Neutrophil (primary cell): ENCODE measurements around the gene CTCFL.

Experiments
- H3K27ac ChIP-seq: fragments of 200-600 bp; sonication (generic); 2 replicates; pipeline ENCODE4 v1.5.1; 2016; ENCODE audit warnings: mild to moderate bottlenecking, moderate library complexity
- H3K27me3 ChIP-seq: fragments of 200-600 bp; sonication (generic); 2 replicates; pipeline ENCODE4 v1.6.0; 2016; ENCODE audit warnings: mild to moderate bottlenecking
- H3K36me3 ChIP-seq: fragments of 200-600 bp; sonication (generic); 2 replicates; pipeline ENCODE4 v1.5.1; 2017
- H3K4me1 ChIP-seq, 2 experiments: fragments of 200-600 bp in 1 of 2; sonication (generic) in 1 of 2; 1 replicate in 1 of 2; 2 replicates in 1 of 2; pipeline versions ENCODE4 v1.5.1 to v1.6.1; 2013 to 2016; ENCODE audit warnings: low read depth in 1 of 2, low read length in 1 of 2, mild to moderate bottlenecking in 1 of 2, moderate library complexity in 1 of 2; ENCODE audit not compliant: control insufficient read depth in 1 of 2, insufficient read depth in 1 of 2
- H3K4me3 ChIP-seq, 2 experiments: fragments of 200-600 bp in 1 of 2; sonication (generic) in 1 of 2; 1 replicate in 1 of 2; 2 replicates in 1 of 2; pipeline ENCODE4 v1.5.1; 2013 to 2016; ENCODE audit warnings: low read depth in 1 of 2, low read length in 1 of 2, mild to moderate bottlenecking in 1 of 2, moderate library complexity in 1 of 2
- H3K9me3 ChIP-seq: fragments of 200-600 bp; sonication (generic); 2 replicates; pipeline ENCODE4 v1.5.1; 2016
- TF ChIP-seq, protein P1 (sequence below): fragments of 200-600 bp; sonication (generic); IDR thresholded peaks from 2 replicates; pipeline ENCODE4 v1.5.1; 2016; ENCODE audit warnings: antibody characterized with exemption

Gene CTCFL

DNA sequence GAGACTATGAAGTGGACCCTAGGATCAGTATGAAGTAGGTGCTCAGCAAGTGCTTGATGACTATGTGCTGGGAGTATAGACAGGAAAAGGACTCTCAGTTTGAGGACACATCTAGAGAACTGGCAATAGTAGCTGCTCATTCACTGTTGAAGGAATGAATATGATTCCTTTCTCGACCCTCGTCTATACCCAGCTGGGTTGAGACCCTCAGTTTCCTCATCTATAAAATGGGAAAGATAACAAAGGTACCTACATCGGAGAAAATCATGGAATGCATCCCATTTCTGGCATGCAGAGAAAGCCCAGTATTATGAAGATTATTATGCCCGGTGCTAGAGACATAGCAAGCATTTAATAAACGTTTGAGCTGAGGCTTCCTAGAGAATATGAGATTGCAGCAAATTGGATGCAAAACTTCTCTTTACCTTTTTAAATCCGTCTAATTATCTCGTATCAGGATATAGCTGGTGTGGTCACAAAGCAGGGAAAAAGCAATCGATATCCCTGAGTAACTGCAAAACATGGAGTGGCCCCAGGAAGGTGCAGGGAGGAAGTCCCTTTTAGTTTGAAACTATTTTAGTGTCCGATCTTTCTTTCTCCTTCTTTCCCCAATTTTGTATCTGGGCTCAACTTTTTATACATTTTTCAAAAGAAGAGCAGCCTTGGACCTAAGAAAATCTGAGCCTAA lies 33.1 kb upstream of the CTCFL start:
- Histone ChIP-seq H3K4me3 (no peak overlapping the region), H3K27me3 (peaks cover 80% of the 10 kb centered on the region), H3K9me3 (no peaks in the 10 kb centered on the region), H3K4me1 (no peaks in the 10 kb centered on the region), H3K36me3 (no peaks in the 10 kb centered on the region), H3K27ac (no peak overlapping the region)
- TF ChIP-seq, protein P1, sequence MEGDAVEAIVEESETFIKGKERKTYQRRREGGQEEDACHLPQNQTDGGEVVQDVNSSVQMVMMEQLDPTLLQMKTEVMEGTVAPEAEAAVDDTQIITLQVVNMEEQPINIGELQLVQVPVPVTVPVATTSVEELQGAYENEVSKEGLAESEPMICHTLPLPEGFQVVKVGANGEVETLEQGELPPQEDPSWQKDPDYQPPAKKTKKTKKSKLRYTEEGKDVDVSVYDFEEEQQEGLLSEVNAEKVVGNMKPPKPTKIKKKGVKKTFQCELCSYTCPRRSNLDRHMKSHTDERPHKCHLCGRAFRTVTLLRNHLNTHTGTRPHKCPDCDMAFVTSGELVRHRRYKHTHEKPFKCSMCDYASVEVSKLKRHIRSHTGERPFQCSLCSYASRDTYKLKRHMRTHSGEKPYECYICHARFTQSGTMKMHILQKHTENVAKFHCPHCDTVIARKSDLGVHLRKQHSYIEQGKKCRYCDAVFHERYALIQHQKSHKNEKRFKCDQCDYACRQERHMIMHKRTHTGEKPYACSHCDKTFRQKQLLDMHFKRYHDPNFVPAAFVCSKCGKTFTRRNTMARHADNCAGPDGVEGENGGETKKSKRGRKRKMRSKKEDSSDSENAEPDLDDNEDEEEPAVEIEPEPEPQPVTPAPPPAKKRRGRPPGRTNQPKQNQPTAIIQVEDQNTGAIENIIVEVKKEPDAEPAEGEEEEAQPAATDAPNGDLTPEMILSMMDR, result no peak

DNA sequence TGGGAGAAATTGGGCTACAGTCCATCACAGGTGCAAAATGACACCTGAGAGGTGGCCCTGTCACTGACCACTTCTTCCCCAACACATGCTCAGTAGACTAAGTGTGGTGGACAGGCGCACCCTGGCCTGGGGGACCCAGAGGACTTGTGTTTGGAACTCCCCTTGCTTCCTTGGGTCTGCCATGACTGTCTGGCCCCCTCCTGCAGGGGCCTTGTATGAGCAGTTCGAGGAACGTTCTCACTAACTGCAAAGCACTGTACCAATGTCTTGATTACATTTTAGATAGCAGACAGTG lies 32.0 kb upstream of the CTCFL start:
- Histone ChIP-seq H3K27me3 (peaks cover 78% of the 10 kb centered on the region), H3K27ac (no peak overlapping the region), H3K4me1 (no peaks in the 10 kb centered on the region), H3K9me3 (no peaks in the 10 kb centered on the region), H3K36me3 (no peaks in the 10 kb centered on the region), H3K4me3 (no peak overlapping the region)
- TF ChIP-seq, protein P1, result no peak

DNA sequence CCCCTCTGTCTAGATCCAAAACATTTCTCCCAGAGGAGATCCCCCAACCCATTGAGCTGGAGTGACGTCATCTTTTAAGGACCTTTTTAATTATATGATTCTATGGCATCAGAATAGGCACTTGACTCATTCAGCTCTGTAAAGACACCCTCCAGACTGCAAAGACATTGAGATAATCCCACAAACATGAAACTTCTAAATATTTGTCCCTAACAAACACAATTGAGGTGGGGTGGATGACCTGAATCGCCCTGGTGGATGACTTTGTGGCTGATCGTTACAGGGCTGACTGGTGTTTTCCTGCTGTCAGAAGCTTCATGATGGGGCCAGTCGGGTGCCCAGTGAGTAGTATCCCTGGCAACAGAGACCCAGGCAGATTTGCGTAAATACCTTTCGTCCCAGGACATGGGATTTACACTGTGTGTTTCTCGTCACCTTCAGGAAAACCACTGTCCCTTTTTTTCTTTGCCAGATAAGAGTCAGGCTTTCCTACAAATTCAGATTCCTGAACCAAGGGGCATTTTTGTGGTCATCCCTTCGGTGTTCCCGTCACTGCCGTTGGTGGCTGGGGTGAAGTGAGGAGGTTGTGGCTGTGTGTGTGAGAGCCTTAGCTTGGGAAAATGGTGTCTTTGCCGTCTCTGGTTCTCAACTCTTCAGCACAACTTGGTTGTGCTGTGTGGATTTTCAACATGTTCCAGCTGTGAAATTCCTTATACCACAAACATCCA lies 30.7 kb upstream of the CTCFL start:
- Histone ChIP-seq H3K36me3 (no peaks in the 10 kb centered on the region), H3K9me3 (no peaks in the 10 kb centered on the region), H3K4me1 (no peaks in the 10 kb centered on the region), H3K4me3 (no peak overlapping the region), H3K27me3 (peaks cover 69% of the 10 kb centered on the region), H3K27ac (no peak overlapping the region)
- TF ChIP-seq, protein P1, result no peak

DNA sequence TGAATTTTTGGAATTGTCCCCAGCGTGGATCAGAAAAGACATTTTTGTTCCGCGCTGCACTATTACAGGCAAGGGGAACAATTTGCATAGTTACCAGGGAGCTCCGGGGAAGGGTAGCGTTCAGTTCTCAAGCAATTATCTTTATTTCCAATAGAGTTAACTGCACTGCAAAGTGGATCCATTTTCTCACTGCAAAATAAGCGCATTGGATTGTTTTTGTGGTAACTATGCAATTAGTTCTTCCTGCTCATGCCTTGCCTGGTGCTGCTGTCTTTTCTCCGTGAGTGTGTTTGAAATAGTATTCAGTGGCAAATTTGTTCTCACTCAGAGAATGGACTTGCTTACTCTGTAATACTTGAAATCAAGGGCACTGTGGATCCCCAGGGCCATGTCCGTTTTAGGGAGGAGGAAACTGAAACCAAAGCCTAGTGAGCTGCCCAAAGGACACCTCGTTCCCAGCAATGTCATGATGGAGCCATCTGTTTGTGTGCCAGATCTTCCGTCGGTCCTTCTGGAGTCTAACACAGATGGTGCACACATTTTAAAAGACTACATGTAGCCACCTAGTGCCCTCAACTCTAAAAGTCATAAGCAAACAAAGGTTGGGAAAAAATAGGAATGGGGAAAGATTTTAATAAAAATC lies 28.6 kb upstream of the CTCFL start:
- Histone ChIP-seq H3K9me3 (no peaks in the 10 kb centered on the region), H3K36me3 (no peaks in the 10 kb centered on the region), H3K27me3 (peaks cover 55% of the 10 kb centered on the region), H3K4me1 (no peaks in the 10 kb centered on the region), H3K4me3 (no peak overlapping the region), H3K27ac (no peak overlapping the region)
- TF ChIP-seq, protein P1, result no peak

GRCh38 chr20:57552471-57552870 lies 27.5 kb upstream of the CTCFL start:
- TF ChIP-seq, protein P1, result no peak
- peaks cover 51% of the 10 kb centered on the region for H3K27me3 ChIP-seq

More at GRCh38 chr20:57552471-57552870, 27.5 kb upstream of the CTCFL start:
- H3K4me1 ChIP-seq, result no peaks in the 10 kb centered on the region
- H3K4me3 ChIP-seq, result no peak overlapping the region
- no peaks in the 10 kb centered on the region for H3K36me3 ChIP-seq
- H3K9me3 ChIP-seq, result no peaks in the 10 kb centered on the region
- no peak overlapping the region for H3K27ac ChIP-seq
